Adrenal gland (tissue), 5 donors: Measurements from ENCODE around the gene HLCS.

Experiments used
- CTCF ChIP-seq, 6 experiments: fragments of 450-650 bp in 4 of 6; fragments of 200-600 bp in 2 of 6; sonication (generic) in 1 of 6; IDR thresholded peaks; 1 replicate in 5 of 6; 2 replicates in 1 of 6; pipeline versions ENCODE4 v1.5.1 to v1.8.0; 2016 to 2021; ENCODE audit warnings: antibody characterized with exemption in 6 of 6, mild to moderate bottlenecking in 2 of 6, moderate library complexity in 1 of 6
- POLR2A ChIP-seq, 2 donors: fragments of 450-650 bp; IDR thresholded peaks; one replicate each; pipeline ENCODE4 v1.6.1; 2017; ENCODE audit warnings: antibody characterized with exemption in 2 of 2, mild to moderate bottlenecking in 2 of 2, moderate library complexity in 1 of 2
- donor health status: DM: no; HTN: no; CAD: no.

- TF ChIP-seq CTCF (IDR thresholded peaks at IDR 0.05) = no peak
- no peak for TF ChIP-seq POLR2A (IDR thresholded peaks at IDR 0.05)
Observed at GRCh38 chr21:36744560-36745231, 221.8 kb downstream of the HLCS start.
